Karpas-422 (cell line): ENCODE data around the gene RAD23B. TPM values are rescaled to one million over a fixed set of nuclear protein-coding genes. Genes with fewer than 3 reads are reported as not detected.
A peak's percentile ranks its signal among the peaks of the same experiment; 100 is the strongest.

Source experiments
- DNase-seq: peaks from one replicate; pipeline ENCODE4 v3.0.0-alpha.2; 2015
- H2AFZ ChIP-seq: fragments of 200-600 bp; sonication (generic); 2 replicates; pipeline ENCODE4 v1.6.1; 2014; ENCODE audit warnings: antibody characterized with exemption, low read length, mixed read lengths
- H3K27ac ChIP-seq: fragments of 200-600 bp; sonication (generic); 2 replicates; pipeline ENCODE4 v1.5.1; 2014; ENCODE audit warnings: mild to moderate bottlenecking, low read length, moderate library complexity
- H3K27me3 ChIP-seq: fragments of 200-600 bp; sonication (generic); 2 replicates; pipeline ENCODE4 v1.6.1; 2014; ENCODE audit warnings: low read length, mixed read lengths
- H3K36me3 ChIP-seq: fragments of 200-600 bp; sonication (generic); 2 replicates; pipeline ENCODE4 v1.6.1; 2014; ENCODE audit warnings: low read length, mixed read lengths; ENCODE audit not compliant: insufficient read depth
- H3K4me1 ChIP-seq: fragments of 200-600 bp; sonication (generic); 2 replicates; pipeline ENCODE4 v1.6.1; 2014; ENCODE audit warnings: mild to moderate bottlenecking, low read length, mixed read lengths
- H3K4me2 ChIP-seq: fragments of 200-600 bp; sonication (generic); 2 replicates; pipeline ENCODE4 v1.6.1; 2014; ENCODE audit warnings: low read length, low read depth, mild to moderate bottlenecking; ENCODE audit not compliant: poor library complexity, severe bottlenecking
- H3K4me3 ChIP-seq: fragments of 200-600 bp; sonication (generic); 2 replicates; pipeline ENCODE4 v1.5.1; 2014; ENCODE audit warnings: mild to moderate bottlenecking, antibody characterized with exemption, low read length, mixed read lengths
- H3K79me2 ChIP-seq: fragments of 200-600 bp; sonication (generic); 2 replicates; pipeline ENCODE4 v1.6.1; 2014; ENCODE audit warnings: mild to moderate bottlenecking, low read length, mixed read lengths
- H3K9ac ChIP-seq: fragments of 200-600 bp; sonication (generic); 2 replicates; pipeline ENCODE4 v1.6.0; 2014; ENCODE audit warnings: low read length
- H3K9me2 ChIP-seq: fragments of 200-600 bp; sonication (generic), shearing (Covaris generic); replicated peaks from 2 replicates; pipeline ENCODE4 v1.6.0; 2014; ENCODE audit warnings: mild to moderate bottlenecking, low read length, moderate library complexity; ENCODE audit not compliant: insufficient read depth
- H3K9me3 ChIP-seq: fragments of 300-700, 200-600 bp; sonication (generic); 2 replicates; pipeline ENCODE4 v1.6.1; 2014; ENCODE audit warnings: low read length, mixed read lengths
- H4K20me1 ChIP-seq: fragments of 200-600 bp; sonication (generic); 2 replicates; pipeline ENCODE4 v1.6.1; 2014; ENCODE audit warnings: mild to moderate bottlenecking, antibody characterized with exemption, low read length, low read depth; ENCODE audit not compliant: insufficient read depth
- total RNA-seq: library from RNA; depleted of rRNA; stranded (reverse); fragments of >200 nt; shearing (Covaris generic); gene quantifications from 2 replicates; pipeline ENCODE4 v1.2.3, GENCODE V29; 2014; ENCODE audit warnings: low replicate concordance; rRNA removed

Gene RAD23B
- total RNA-seq = 50.2 and 60.2 TPM in 2 replicates

GRCh38 chr9:107282759-107283622 is at the start of gene RAD23B:
TSS of gene RAD23B (plus strand) at chr9:107283279. CDS start at chr9:107283630, 351 bp downstream.
- H3K4me2 ChIP-seq = peak within 1 kb of the TSS; percentile 97
- peaks cover 31% of the 10 kb centered on the region for H3K4me1 ChIP-seq
- H4K20me1 ChIP-seq = peaks cover 38% of the 10 kb centered on the region
- H3K36me3 ChIP-seq = peaks cover 16% of the 10 kb centered on the region
- no peaks in the 10 kb centered on the region for H3K27me3 ChIP-seq
- H3K9ac ChIP-seq = peak within 1 kb of the TSS; percentile 100
- H2AFZ ChIP-seq = peak within 1 kb of the TSS; percentile 89
- H3K79me2 ChIP-seq = peaks cover 49% of the 10 kb centered on the region
- peak within 1 kb of the TSS; percentile 99 for H3K4me3 ChIP-seq
- no peaks in the 10 kb centered on the region for H3K9me2 ChIP-seq
- H3K9me3 ChIP-seq = no peaks in the 10 kb centered on the region
- DNase-seq = peak; percentile 99
- H3K27ac ChIP-seq = peak within 1 kb of the TSS; percentile 94

- Histone ChIP-seq H3K9me3 (no peaks in the 10 kb centered on the region), H3K36me3 (no peaks in the 10 kb centered on the region), H3K9me2 (no peaks in the 10 kb centered on the region), H3K4me3 (no peak overlapping the region), H2AFZ (no peak overlapping the region), H3K27ac (no peak overlapping the region), H3K4me1 (no peaks in the 10 kb centered on the region; the same call in 1 of the 2 replicates), H3K9ac (no peak overlapping the region), H3K27me3 (no peaks in the 10 kb centered on the region), H4K20me1 (no peaks in the 10 kb centered on the region), H3K79me2 (no peaks in the 10 kb centered on the region), H3K4me2 (no peak overlapping the region)
- DNase-seq = peak; percentile 28
Measured at GRCh38 chr9:107235765-107236442, 47.2 kb upstream of the RAD23B start.

- Histone ChIP-seq H4K20me1 (no peaks in the 10 kb centered on the region), H3K4me1 (no peaks in the 10 kb centered on the region; the same call in 1 of the 2 replicates), H3K4me2 (no peak overlapping the region), H3K4me3 (no peak overlapping the region), H2AFZ (no peak overlapping the region), H3K36me3 (no peaks in the 10 kb centered on the region), H3K27me3 (no peaks in the 10 kb centered on the region), H3K9me3 (no peaks in the 10 kb centered on the region), H3K9ac (no peak overlapping the region), H3K9me2 (no peaks in the 10 kb centered on the region), H3K79me2 (no peaks in the 10 kb centered on the region), H3K27ac (no peak overlapping the region)
- DNase-seq = no peak
Measured at GRCh38 chr9:107237873-107238272, 45.2 kb upstream of the RAD23B start.

GRCh38 chr9:107239474-107239873 is 43.6 kb upstream of the RAD23B start:
- peak; percentile 69 for DNase-seq
- Histone ChIP-seq H3K27me3 (no peaks in the 10 kb centered on the region), H3K79me2 (no peaks in the 10 kb centered on the region), H3K4me1 (no peaks in the 10 kb centered on the region; the same call in 1 of the 2 replicates), H4K20me1 (no peaks in the 10 kb centered on the region), H3K9me2 (no peaks in the 10 kb centered on the region), H3K9me3 (no peaks in the 10 kb centered on the region), H3K4me3 (no peak overlapping the region), H3K36me3 (no peaks in the 10 kb centered on the region), H3K9ac (no peak overlapping the region), H3K27ac (no peak overlapping the region), H2AFZ (no peak overlapping the region), H3K4me2 (no peak overlapping the region)

GRCh38 chr9:107240260-107240659 is 42.8 kb upstream of the RAD23B start:
- Histone ChIP-seq H3K36me3 (no peaks in the 10 kb centered on the region), H3K4me2 (no peak overlapping the region), H3K9me3 (no peaks in the 10 kb centered on the region), H3K4me3 (no peak overlapping the region), H2AFZ (no peak overlapping the region), H3K27ac (no peak overlapping the region), H3K4me1 (no peaks in the 10 kb centered on the region; the same call in 1 of the 2 replicates), H3K9me2 (no peaks in the 10 kb centered on the region), H3K79me2 (no peaks in the 10 kb centered on the region), H4K20me1 (no peaks in the 10 kb centered on the region), H3K9ac (no peak overlapping the region), H3K27me3 (no peaks in the 10 kb centered on the region)
- no peak for DNase-seq

GRCh38 chr9:107242073-107243030 is 40.7 kb upstream of the RAD23B start:
- Histone ChIP-seq H3K4me3 (no peak overlapping the region), H4K20me1 (no peaks in the 10 kb centered on the region), H3K27me3 (no peaks in the 10 kb centered on the region), H3K79me2 (no peaks in the 10 kb centered on the region), H3K9me2 (no peaks in the 10 kb centered on the region), H2AFZ (no peak overlapping the region), H3K9me3 (no peaks in the 10 kb centered on the region), H3K4me2 (no peak overlapping the region), H3K4me1 (no peaks in the 10 kb centered on the region; the same call in 1 of the 2 replicates), H3K9ac (no peak overlapping the region), H3K36me3 (no peaks in the 10 kb centered on the region), H3K27ac (no peak overlapping the region)
- no peak for DNase-seq

- no peak overlapping the region for H3K9ac ChIP-seq
- H3K4me1 ChIP-seq = no peaks in the 10 kb centered on the region; the same call in 1 of the 2 replicates
- H3K79me2 ChIP-seq = no peaks in the 10 kb centered on the region
- H3K9me2 ChIP-seq = no peaks in the 10 kb centered on the region
- H3K27ac ChIP-seq = no peak overlapping the region
- H3K9me3 ChIP-seq = no peaks in the 10 kb centered on the region
- H3K36me3 ChIP-seq = no peaks in the 10 kb centered on the region
- H3K27me3 ChIP-seq = no peaks in the 10 kb centered on the region
- H4K20me1 ChIP-seq = no peaks in the 10 kb centered on the region
- no peak overlapping the region for H2AFZ ChIP-seq
- H3K4me2 ChIP-seq = no peak overlapping the region
- no peak for DNase-seq
- H3K4me3 ChIP-seq = no peak overlapping the region
Measured at GRCh38 chr9:107243742-107244141, 39.3 kb upstream of the RAD23B start.
